Endodermal cell (in vitro differentiated cells): ENCODE data around the gene BICD1. TPM values are rescaled to one million over a fixed set of nuclear protein-coding genes. Genes with fewer than 3 reads are reported as not detected.
"Not testable (repeated sequence)": the region's sequence is repeated elsewhere in the genome, so short reads cannot be mapped to it uniquely, and the experiment has no call there.

Experiments
- DNase-seq: peaks from one replicate; pipeline ENCODE4 v3.0.0-alpha.2; 2017
- H3K27ac ChIP-seq: 2 replicates; pipeline ENCODE4 v1.5.1; 2013; ENCODE audit warnings: mild to moderate bottlenecking, low read depth, low read length, moderate library complexity
- H3K27me3 ChIP-seq: 2 replicates; pipeline ENCODE4 v1.6.1; 2013; ENCODE audit warnings: mild to moderate bottlenecking, low read length, moderate library complexity; ENCODE audit not compliant: insufficient read depth, control insufficient read depth, poor library complexity, severe bottlenecking
- H3K36me3 ChIP-seq: 2 replicates; pipeline ENCODE4 v1.7.0; 2013; ENCODE audit warnings: mild to moderate bottlenecking, low read length, moderate library complexity; ENCODE audit not compliant: control insufficient read depth, insufficient read depth
- H3K4me1 ChIP-seq: one replicate; pipeline ENCODE4 v1.7.0; 2013; ENCODE audit warnings: low read length; ENCODE audit not compliant: control insufficient read depth, insufficient read depth
- H3K4me3 ChIP-seq: 2 replicates; pipeline ENCODE4 v1.5.1; 2013; ENCODE audit warnings: mild to moderate bottlenecking, low read length, moderate library complexity
- H3K9ac ChIP-seq: 2 replicates; pipeline ENCODE4 v1.6.1; 2013; ENCODE audit warnings: mild to moderate bottlenecking, low read length, moderate library complexity; ENCODE audit not compliant: poor library complexity, severe bottlenecking; ENCODE audit errors: extremely low read depth
- H3K9me3 ChIP-seq: 2 replicates; pipeline ENCODE4 v1.6.1; 2013; ENCODE audit warnings: mild to moderate bottlenecking, low read length, moderate library complexity; ENCODE audit not compliant: control insufficient read depth
- H3K27ac Mint-ChIP-seq: 2 replicates; pipeline ENCODE4 v1.8.0; 2020; ENCODE audit warnings: mixed read lengths
- H3K27me3 Mint-ChIP-seq: 2 replicates; pipeline ENCODE4 v1.8.0; 2021; ENCODE audit warnings: mild to moderate bottlenecking, mixed read lengths; ENCODE audit not compliant: insufficient read depth
- H3K36me3 Mint-ChIP-seq: 2 replicates; pipeline ENCODE4 v1.8.0; 2020; ENCODE audit warnings: low read depth, mixed read lengths
- H3K4me1 Mint-ChIP-seq: 2 replicates; pipeline ENCODE4 v1.8.0; 2020; ENCODE audit warnings: mixed read lengths
- H3K4me3 Mint-ChIP-seq: 2 replicates; pipeline ENCODE4 v1.8.0; 2020; ENCODE audit warnings: mild to moderate bottlenecking, moderate library complexity, mixed read lengths
- H3K9me3 Mint-ChIP-seq: 2 replicates; pipeline ENCODE4 v1.8.0; 2020; ENCODE audit warnings: mild to moderate bottlenecking, mixed read lengths
- WGBS, 2 experiments: methylation state at CpG; one replicate each; pipeline versions ENCODE4 v1.1.5 to v1.1.7; 2013; ENCODE audit warnings: missing lambda C conversion rate in 2 of 2, mixed read lengths in 1 of 2; ENCODE audit not compliant: insufficient coverage in 1 of 2, insufficient read length in 1 of 2; 5-methylcytosine and 5-hydroxymethylcytosine counted together
- total RNA-seq, 2 donors: library from RNA; stranded (reverse); fragmentation: NEBNext Ultra II Directional in 1 of 2; extraction: Animal tissue kit (Norgen Biotek cat#: 25700) in 1 of 2; gene quantifications; 2 replicates in 1 of 2; 3 replicates in 1 of 2; pipeline ENCODE4 v1.2.1, GENCODE V29; 2021
- TF ChIP-seq, protein P1 (sequence below): fragments of 200-600 bp; sonication (generic); conservative IDR thresholded peaks from 2 replicates; pipeline ENCODE4 v1.5.0; 2021; ENCODE audit warnings: antibody characterized with exemption, mild to moderate bottlenecking

The BICD1 gene
- total RNA-seq, 2 donors from 2014 or later, result 56.0 to 101 TPM

DNA sequence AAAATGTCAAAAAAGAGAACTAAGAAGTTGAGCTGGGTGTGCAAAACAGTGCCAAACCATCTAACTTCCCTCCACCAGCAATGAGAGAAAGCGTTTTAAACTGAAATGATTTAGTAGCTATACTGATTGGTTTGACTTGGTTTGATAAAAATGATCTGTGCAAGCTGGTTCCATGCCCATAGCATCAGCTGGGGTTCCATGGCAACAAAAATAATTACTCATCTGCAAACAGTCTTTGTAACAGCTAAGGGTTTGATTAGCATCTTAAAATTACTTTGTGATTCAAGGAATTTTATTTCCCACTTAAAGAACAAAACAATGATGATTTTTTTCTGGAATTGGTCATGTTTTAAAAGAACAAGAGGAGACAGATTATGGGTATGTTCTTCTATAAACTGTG, 15.0 kb upstream of the BICD1 start:
- TF ChIP-seq, protein P1, sequence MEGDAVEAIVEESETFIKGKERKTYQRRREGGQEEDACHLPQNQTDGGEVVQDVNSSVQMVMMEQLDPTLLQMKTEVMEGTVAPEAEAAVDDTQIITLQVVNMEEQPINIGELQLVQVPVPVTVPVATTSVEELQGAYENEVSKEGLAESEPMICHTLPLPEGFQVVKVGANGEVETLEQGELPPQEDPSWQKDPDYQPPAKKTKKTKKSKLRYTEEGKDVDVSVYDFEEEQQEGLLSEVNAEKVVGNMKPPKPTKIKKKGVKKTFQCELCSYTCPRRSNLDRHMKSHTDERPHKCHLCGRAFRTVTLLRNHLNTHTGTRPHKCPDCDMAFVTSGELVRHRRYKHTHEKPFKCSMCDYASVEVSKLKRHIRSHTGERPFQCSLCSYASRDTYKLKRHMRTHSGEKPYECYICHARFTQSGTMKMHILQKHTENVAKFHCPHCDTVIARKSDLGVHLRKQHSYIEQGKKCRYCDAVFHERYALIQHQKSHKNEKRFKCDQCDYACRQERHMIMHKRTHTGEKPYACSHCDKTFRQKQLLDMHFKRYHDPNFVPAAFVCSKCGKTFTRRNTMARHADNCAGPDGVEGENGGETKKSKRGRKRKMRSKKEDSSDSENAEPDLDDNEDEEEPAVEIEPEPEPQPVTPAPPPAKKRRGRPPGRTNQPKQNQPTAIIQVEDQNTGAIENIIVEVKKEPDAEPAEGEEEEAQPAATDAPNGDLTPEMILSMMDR, result no peak
- Mint-ChIP-seq H3K4me3 (no peak overlapping the region), H3K27ac (no peak overlapping the region), H3K4me1 (peaks cover 5% of the 10 kb centered on the region), H3K9me3 (no peaks in the 10 kb centered on the region), H3K36me3 (no peaks in the 10 kb centered on the region), H3K27me3 (no peaks in the 10 kb centered on the region)
- H3K27me3 ChIP-seq, result no peaks in the 10 kb centered on the region
- H3K9ac ChIP-seq, result no peak overlapping the region
- no peak overlapping the region for H3K4me3 ChIP-seq
- no peak for DNase-seq
- no peaks in the 10 kb centered on the region for H3K36me3 ChIP-seq
- WGBS, 2 experiments, result 100% methylated on average over 1 of the region's 1 CpG
- H3K9me3 ChIP-seq, result no peaks in the 10 kb centered on the region
- no peak overlapping the region for H3K27ac ChIP-seq
- H3K4me1 ChIP-seq, result no peaks in the 10 kb centered on the region

GRCh38 chr12:32098112-32098511, 8.5 kb upstream of the BICD1 start:
- no peaks in the 10 kb centered on the region for H3K9me3 ChIP-seq
- Mint-ChIP-seq H3K36me3 (no peaks in the 10 kb centered on the region), H3K4me1 (peaks cover 13% of the 10 kb centered on the region), H3K27ac (no peak overlapping the region), H3K4me3 (no peak overlapping the region), H3K27me3 (peaks cover 5% of the 10 kb centered on the region), H3K9me3 (no peaks in the 10 kb centered on the region)
- 70 to 96% methylated on average over 2 to 4 of the region's 4 CpGs for WGBS, 2 experiments
- TF ChIP-seq, protein P1, result no peak
- no peak overlapping the region for H3K9ac ChIP-seq
- no peaks in the 10 kb centered on the region for H3K27me3 ChIP-seq
- DNase-seq, result no peak
- H3K4me3 ChIP-seq, result no peak overlapping the region
- H3K4me1 ChIP-seq, result no peaks in the 10 kb centered on the region
- H3K27ac ChIP-seq, result no peak overlapping the region
- H3K36me3 ChIP-seq, result no peaks in the 10 kb centered on the region

GRCh38 chr12:32099275-32099674, 7.4 kb upstream of the BICD1 start:
- H3K36me3 Mint-ChIP-seq, H3K4me1 ChIP-seq, H3K9me3 Mint-ChIP-seq, H3K36me3 ChIP-seq, DNase-seq, H3K27me3 ChIP-seq, H3K4me3 Mint-ChIP-seq, H3K27ac ChIP-seq, H3K27me3 Mint-ChIP-seq, H3K9ac ChIP-seq, H3K4me3 ChIP-seq, H3K9me3 ChIP-seq: not testable (repeated sequence)
- H3K27ac Mint-ChIP-seq, result peak overlapping the region; percentile 55
- no CpG with 5 or more reads among the region's 1 CpG for WGBS, 2 experiments
- peaks cover 12% of the 10 kb centered on the region for H3K4me1 Mint-ChIP-seq

DNA sequence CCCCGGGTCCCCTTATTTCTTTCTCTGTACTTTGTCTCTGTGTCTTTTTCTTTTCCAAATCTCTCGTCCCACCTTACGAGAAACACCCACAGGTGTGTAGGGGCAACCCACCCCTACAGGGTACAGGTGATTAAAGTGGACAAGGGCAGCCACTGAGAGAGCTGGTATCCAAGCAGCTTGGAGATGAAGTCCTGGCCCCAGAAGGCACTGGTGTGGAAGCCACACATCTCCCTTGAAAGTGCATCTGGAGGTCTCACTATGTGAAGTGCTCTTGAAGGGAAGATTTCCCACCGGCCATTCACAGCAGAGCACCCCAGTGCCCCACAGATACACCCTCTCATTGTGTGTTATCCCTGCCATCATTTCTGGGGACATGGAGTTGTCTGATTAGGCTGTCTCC, 6.3 kb upstream of the BICD1 start:
- Histone ChIP-seq H3K9ac (no peak overlapping the region), H3K36me3 (no peaks in the 10 kb centered on the region), H3K4me1 (no peaks in the 10 kb centered on the region), H3K9me3 (no peaks in the 10 kb centered on the region), H3K27me3 (no peaks in the 10 kb centered on the region), H3K4me3 (no peak overlapping the region), H3K27ac (no peak overlapping the region)
- peak overlapping the region; percentile 49 for H3K27ac Mint-ChIP-seq
- H3K4me3 Mint-ChIP-seq, result no peak overlapping the region
- peaks cover 5% of the 10 kb centered on the region for H3K27me3 Mint-ChIP-seq
- peaks cover 15% of the 10 kb centered on the region for H3K4me1 Mint-ChIP-seq
- 67 to 91% methylated on average over 1 to 4 of the region's 4 CpGs for WGBS, 2 experiments
- H3K36me3 Mint-ChIP-seq, result no peaks in the 10 kb centered on the region
- peak; percentile 54 for DNase-seq
- no peaks in the 10 kb centered on the region for H3K9me3 Mint-ChIP-seq
- TF ChIP-seq, protein P1, result no peak
